HG03159 (cell line): Measurements from ENCODE around the gene NSUN6.

Experiments used
- ATAC-seq: cut with Tn5 transposase; IDR thresholded peaks from one replicate; pipeline ENCODE4 v1.9.1; 2021; ENCODE audit warnings: mild to moderate bottlenecking, moderate library complexity; ENCODE audit not compliant: unreplicated experiment

NSUN6 gene

GRCh38 chr10:18565006-18565405, 86.4 kb downstream of the NSUN6 start:
- no peak for ATAC-seq

- no peak for ATAC-seq
Observed at GRCh38 chr10:18563003-18563726, 88.2 kb downstream of the NSUN6 start.

- ATAC-seq, result no peak
Observed at GRCh38 chr10:18561861-18562551, 89.4 kb downstream of the NSUN6 start.

GRCh38 chr10:18557960-18558359, 93.4 kb downstream of the NSUN6 start:
- ATAC-seq, result no peak

DNA sequence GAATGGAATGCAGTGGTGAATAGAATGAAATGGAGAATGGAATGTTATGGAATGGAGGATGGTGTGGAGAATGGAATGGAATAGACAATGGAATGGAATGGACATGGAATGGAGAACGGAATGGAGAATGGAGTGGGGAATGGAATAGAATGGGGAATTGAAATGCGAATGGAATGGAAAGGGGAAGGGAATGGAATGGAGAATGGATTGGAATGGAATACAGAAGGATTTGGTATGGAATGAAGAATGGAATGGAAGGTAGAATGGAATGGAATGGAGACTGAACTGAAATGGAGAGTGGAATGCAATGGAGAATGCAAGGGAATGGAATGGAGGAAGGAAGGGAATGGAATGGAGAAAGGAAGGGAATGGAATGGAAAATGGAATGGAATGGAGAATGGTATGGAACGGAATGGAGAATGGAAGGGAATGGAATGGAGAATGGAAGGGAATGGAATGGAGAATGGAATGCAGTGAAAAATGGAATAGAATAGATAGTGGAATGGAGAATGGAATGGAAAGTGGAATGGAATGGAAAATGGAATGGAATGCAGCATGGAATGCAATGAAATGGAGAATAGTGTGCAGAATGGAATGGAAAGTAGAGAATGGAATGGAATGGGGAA, 94.8 kb downstream of the NSUN6 start:
- no peak for ATAC-seq

DNA sequence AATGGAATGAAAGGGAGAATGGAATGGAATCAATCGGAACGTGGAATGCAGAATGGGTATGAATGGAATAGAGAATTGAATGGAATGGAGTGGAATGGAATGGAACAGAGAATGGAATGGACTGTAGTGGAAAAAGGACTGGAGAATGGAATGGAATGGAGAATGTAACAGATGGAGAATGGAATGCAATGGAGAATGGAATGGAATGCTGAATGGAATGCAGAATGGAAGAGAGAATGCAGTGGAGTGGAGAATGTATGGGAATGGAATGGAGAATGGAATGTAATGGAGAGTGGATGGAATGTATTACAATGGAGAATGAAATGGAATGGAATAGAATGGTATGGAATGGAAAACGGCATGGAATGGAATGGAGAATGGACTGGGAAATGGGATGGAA, 96.9 kb downstream of the NSUN6 start:
- no peak for ATAC-seq

DNA sequence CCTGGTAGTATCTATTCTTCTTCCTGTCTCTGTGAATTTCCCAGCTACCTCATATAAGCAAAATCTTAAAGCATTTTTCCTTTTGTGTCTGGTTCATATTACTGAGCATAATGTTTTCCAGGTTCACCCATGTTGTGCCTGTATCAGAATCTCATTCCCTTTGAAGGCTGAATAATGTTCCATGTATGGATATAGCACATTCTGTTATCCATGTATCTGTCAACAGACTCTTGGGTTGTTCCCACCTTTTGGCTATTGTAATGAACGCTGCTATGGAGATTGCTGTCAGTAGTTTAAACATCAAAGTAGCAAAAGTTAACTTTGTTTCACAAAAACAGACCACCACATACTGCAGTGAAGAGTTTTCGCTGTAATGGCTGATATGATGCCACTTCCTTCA, 99.9 kb downstream of the NSUN6 start:
- no peak for ATAC-seq

DNA sequence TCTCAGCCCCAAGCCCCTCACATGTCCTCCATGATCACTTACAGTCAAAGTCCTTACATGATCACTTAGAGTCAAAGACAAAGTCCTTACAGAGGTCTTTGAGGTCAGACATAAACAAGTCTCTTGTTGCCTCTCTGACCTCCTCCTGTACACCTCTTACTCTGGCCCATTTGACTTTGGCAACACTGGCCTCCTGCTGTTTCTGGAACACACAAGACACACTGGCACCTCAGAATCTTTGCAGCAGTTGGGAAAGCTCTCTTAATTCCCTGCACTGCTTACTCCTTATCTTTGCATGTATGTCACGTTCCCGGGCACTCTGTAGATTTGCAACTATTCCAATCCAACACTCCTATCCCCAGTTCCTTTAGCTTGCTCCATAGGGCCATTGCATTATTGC, 102.3 kb downstream of the NSUN6 start:
- ATAC-seq, result no peak

DNA sequence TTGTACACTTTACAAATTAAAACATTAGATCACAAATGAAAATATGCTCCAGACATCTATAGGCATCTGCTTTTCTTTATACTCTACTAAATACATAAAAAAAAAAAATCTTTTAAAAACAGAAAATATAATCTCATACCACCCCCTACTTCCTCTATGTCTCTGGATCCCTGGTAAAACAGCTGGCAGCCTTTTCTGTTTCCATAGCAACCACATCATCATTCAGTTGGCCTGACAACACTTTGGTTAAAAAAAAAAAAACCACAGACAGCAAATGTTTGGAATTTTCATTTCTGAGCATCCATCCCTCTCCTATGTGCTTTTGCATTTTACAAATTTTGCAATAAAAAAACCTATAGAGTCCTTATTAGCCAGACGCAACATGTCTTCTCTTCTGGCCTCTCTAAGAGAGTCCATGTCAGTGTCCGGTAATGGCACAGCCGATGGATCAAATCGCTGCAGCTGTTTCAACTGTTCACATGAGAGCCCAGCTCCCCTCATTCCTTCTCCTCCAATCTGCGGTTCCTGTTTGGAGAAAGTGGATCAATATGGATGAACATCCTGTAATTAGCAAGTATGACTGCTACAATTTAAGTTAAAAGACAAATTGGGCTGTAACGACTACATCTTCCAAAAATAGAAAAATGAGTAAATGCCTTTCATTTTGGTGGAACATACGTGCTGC, 105.6 kb downstream of the NSUN6 start:
- ATAC-seq, result no peak

- no peak for ATAC-seq
Observed at GRCh38 chr10:18542832-18543231, 108.6 kb downstream of the NSUN6 start.

GRCh38 chr10:18540195-18540594, 111.2 kb downstream of the NSUN6 start:
- ATAC-seq, result no peak

GRCh38 chr10:18539335-18539734, 112.1 kb downstream of the NSUN6 start:
- ATAC-seq, result no peak

GRCh38 chr10:18533896-18534295, 117.5 kb downstream of the NSUN6 start:
- ATAC-seq, result no peak

DNA sequence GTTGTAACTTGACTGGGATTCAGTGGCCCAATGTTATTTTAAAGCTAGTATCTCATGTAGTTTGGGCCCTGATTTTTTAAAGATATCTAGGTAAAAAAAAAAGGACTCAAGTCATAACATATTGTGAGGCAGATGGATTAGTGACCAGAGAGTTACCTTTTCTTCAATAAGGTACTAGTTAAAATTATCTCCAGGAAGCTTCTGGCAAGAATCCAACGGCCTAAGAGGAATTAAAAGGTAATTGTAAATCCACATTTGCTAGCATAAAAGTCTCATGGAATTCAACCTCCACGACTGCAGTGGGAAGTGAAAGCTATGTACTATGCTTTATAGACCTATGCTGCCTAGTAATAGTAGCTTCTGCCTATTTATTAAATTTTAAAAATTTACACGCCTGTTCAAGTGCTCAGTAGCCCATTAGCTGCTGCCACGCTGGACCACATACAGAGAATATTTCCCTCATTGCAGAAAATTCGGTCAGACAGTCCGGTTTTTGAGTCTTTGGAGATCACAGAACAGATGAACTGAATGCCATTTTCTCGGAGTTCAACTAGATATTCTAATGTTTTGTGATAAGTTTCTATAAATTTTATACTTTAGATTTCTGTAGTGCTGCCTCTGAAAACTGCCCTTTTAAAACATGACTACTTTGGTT, 118.4 kb downstream of the NSUN6 start:
- no peak for ATAC-seq

- ATAC-seq, result no peak
Observed at GRCh38 chr10:18528292-18528691, 123.1 kb downstream of the NSUN6 start.

DNA sequence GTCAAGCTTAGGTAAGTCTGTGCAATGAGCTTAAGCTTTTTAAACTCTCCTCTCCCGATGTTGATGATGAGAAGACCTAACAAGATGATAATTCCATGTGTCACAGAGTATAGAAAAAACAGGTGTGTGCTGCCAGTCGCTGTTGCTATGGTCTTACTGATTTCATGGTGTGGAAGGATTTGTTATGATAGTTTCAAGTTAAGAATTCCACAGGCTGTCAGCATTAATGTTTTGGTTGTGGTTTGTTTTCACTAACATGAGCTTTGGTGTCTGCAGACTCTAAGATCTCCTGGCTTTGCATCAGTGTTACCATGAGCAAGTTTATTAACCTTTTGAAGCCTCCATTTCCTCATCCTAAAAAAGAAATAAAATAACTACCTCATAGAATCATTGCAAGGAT, 123.7 kb downstream of the NSUN6 start:
- no peak for ATAC-seq

- no peak for ATAC-seq
Observed at GRCh38 chr10:18523858-18524257, 127.5 kb downstream of the NSUN6 start.

GRCh38 chr10:18523025-18523424, 128.4 kb downstream of the NSUN6 start:
- ATAC-seq, result no peak

GRCh38 chr10:18516851-18517250, 134.5 kb downstream of the NSUN6 start:
- no peak for ATAC-seq

DNA sequence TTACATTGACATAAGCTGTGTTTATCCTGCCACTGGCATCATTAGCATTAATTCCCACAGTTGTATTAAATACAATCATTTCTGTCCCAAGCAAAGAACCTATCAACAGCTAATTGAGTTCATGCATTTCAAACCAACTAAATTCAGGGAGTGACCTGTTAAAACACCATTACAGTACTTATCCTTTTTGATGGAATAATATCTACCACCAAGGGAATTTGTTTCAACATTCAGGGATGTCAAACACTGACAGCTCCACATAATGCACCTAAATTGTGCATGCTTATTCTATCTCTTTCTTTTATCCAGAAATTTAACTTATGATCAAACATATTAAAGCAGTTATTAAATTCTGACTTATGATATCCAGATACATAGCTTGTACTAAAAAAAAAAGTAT, 136.8 kb downstream of the NSUN6 start:
- no peak for ATAC-seq

DNA sequence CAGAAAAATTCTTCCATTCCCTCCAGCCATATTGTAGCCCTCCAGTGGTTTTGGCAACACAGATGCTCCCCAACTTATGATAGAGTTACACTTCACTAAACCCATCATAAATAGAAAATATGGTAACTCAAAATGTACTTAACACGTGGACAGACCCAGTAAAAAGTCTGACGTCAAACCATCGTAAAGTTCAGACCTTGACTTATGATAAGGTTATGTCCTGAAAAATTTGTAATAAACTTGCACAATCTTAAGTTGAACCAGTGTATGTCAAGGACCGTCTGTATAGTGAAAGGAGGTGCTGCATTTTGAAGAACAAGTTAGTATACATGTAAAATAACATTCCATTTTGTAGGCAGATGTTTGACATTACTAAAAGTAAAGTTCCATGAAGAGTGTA, 142.8 kb downstream of the NSUN6 start:
- no peak for ATAC-seq
